Kidney epithelial cell (primary cell): ENCODE data around the gene OPN4. TPM values are rescaled to one million over a fixed set of nuclear protein-coding genes. Genes with fewer than 3 reads are reported as not detected.

Experiments used
- DNase-seq: peaks from one replicate; pipeline ENCODE4 v3.0.0-alpha.2; 2010; ENCODE audit warnings: low read depth
- H3K27me3 ChIP-seq: 2 replicates; pipeline ENCODE4 v1.6.0; 2011; ENCODE audit warnings: low read length; ENCODE audit not compliant: control insufficient read depth, insufficient read depth
- H3K36me3 ChIP-seq: 2 replicates; pipeline ENCODE4 v1.5.1; 2011; ENCODE audit warnings: low read length; ENCODE audit not compliant: control insufficient read depth, insufficient read depth
- H3K4me3 ChIP-seq: 2 replicates; pipeline ENCODE4 v1.5.1; 2011; ENCODE audit warnings: low read depth, mild to moderate bottlenecking, control low read depth, low read length
- total RNA-seq: library from RNA; depleted of rRNA; stranded (reverse); fragments of >200 nt; gene quantifications from 2 replicates; pipeline ENCODE4 v1.2.3, GENCODE V29; 2015
- TF ChIP-seq, protein P1 (sequence below): IDR thresholded peaks from 2 replicates; pipeline ENCODE4 v1.5.1; 2011; ENCODE audit warnings: mild to moderate bottlenecking, moderate library complexity, low read length, control low read depth, inconsistent platforms; ENCODE audit not compliant: insufficient read depth, poor library complexity, severe bottlenecking

Gene OPN4
- total RNA-seq, 1 donor from 2014 or later: not detected

DNA sequence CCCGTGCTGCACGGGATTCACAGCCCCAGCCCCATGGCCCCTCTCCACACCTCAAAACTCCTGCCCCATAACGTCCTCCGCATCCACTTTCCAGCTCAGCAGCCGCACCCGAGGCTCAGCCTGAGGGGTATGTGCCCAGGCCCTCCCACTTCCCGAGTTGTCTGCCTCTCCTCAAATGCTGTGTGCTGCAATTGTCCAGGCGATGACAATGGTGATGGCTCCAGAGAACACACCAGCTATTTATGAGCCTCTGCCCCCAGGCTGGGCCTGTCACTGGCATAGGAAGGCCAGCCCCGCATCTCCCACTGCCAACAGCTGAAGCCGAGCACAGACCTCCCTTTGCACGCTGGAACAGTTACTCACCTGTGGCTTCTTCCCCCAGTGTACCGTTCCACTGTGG lies 11.5 kb downstream of the OPN4 start:
- DNase-seq: no peak
- TF ChIP-seq, protein P1, sequence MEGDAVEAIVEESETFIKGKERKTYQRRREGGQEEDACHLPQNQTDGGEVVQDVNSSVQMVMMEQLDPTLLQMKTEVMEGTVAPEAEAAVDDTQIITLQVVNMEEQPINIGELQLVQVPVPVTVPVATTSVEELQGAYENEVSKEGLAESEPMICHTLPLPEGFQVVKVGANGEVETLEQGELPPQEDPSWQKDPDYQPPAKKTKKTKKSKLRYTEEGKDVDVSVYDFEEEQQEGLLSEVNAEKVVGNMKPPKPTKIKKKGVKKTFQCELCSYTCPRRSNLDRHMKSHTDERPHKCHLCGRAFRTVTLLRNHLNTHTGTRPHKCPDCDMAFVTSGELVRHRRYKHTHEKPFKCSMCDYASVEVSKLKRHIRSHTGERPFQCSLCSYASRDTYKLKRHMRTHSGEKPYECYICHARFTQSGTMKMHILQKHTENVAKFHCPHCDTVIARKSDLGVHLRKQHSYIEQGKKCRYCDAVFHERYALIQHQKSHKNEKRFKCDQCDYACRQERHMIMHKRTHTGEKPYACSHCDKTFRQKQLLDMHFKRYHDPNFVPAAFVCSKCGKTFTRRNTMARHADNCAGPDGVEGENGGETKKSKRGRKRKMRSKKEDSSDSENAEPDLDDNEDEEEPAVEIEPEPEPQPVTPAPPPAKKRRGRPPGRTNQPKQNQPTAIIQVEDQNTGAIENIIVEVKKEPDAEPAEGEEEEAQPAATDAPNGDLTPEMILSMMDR: no peak
- no peaks in the 10 kb centered on the region for H3K36me3 ChIP-seq
- no peak overlapping the region for H3K4me3 ChIP-seq
- peaks cover 4% of the 10 kb centered on the region for H3K27me3 ChIP-seq

DNA sequence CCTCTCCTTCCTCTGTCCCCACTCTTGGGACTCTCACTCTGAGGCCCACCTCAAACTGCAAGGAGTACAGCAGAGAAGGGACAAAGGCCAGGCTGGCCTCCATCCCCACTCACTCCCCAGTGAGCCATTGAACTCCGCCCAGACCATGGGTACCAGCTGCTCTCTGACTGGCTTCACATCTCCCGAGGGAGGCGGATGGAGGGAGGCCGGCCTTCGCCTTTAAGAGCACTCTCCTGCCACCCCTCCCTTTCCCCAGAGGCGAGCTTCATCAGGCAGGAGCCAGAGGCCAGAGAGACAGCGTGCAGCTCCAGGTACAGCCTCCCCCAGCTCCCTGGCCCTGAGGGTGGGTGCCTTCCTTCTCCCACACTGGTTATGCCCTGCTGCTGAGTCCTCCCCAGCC lies 12.2 kb downstream of the OPN4 start:
- Histone ChIP-seq H3K36me3 (no peaks in the 10 kb centered on the region), H3K27me3 (peaks cover 4% of the 10 kb centered on the region), H3K4me3 (no peak overlapping the region)
- DNase-seq: no peak
- TF ChIP-seq, protein P1: no peak

DNA sequence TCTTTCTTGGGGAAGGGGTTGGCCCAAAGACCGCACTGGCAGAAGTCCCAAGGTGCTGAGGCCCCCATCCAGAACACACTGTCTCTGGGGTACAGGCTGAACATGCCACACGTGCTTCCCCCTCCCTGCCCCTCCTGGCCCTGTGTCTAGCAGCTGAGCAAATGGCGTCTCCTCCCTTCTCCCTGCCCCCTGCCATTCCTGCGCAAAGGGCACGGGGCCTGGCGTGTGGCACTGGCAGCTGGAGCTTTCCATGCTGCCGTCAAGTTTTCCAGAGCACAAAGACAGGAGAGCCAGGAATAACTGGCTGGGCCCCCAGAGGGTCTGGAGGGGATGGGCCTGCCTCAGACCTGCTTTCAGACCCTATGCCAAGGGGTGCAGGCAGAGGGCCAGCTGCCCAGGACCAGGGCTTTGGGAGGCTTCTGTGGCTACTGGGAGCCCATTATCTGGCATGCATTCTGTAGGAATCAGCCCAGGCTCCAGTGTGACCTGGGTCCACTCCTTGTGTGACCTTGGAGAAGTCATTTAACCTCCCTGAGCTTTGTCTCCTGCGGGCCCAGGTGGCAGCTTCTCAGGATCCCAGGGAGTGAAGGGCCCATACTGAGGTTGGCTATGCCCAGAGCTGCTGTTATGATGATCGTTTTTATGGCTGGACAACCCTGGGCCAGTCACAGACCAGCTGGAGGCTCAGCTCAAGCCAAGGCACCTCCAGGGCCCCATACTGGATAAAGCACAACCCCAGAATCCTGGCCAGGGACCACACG lies 13.3 kb downstream of the OPN4 start:
- Histone ChIP-seq H3K27me3 (peaks cover 4% of the 10 kb centered on the region), H3K36me3 (no peaks in the 10 kb centered on the region), H3K4me3 (no peak overlapping the region)
- no peak for DNase-seq
- TF ChIP-seq, protein P1: no peak

DNA sequence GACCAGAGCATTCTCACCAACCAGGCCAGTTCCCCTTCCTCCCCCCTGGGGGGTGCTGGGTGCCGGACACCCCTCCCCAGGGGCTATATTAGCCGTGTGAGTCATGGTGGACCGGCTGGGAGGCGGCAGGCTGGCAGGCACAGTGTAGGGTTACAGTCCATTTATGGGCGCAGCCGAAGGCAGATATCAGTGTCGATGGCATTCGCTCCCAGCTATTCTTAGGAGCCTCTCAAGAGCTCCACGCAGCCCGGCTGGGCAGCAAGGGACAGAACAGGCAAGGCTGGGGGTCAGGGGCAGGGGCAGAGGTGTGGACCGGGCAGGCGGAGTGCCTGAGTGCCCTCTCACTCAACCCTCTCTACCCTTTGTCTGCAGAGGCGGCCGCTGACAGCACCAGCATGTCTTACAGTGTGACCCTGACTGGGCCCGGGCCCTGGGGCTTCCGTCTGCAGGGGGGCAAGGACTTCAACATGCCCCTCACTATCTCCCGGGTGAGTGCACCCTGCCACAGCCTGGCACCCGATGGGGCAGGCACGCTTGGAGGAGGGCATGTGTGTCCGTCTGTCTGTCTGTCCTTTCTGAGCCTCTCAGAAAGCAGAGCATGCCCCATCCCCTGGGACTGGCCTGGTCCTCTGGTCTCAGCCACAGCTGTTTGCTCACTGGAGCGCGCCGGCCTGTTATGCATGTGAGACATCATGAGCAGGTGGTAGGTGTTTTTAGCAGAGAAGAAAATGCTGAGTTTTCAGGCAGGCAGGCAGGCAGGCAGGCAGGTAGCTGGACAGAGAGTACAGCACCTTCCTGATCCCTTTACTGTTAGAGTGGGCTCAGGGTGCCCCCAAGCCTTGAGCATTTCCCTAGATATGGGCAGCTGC lies 14.2 kb downstream of the OPN4 start, which contains the start of gene LDB3:
Gene LDB3 (plus strand): TSS at position 215 of the 869 bp plus-strand sequence. CDS start 181 bp downstream, at position 396.
- Histone ChIP-seq H3K27me3 (peaks cover 12% of the 10 kb centered on the region), H3K36me3 (no peaks in the 10 kb centered on the region), H3K4me3 (no peak within 1 kb of the TSS)
- TF ChIP-seq, protein P1: no peak
- no peak for DNase-seq

DNA sequence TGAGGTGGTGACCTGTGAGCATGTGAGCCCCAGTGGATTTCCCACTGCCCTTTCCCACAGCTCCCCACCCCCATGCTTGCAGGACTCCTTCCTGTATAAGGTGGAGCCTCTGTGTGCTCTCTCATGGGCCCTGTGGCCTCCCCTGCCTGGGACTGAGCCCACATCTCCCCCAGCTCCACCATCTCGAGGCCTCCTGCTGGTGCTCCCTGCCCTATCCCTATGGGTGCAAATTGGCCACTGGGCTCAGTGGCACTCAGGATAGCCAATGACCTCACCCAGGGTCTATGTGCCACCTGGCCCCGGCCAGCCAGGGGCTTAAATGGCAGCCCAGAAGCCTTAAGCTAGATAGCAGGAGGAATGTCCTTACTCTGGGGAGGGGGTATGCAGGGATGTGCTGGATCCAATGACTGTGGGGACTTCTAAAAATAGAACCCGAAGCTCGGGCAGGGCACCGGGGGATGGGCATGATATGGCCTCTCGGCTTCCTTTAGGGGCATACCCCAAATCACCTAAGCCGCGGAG lies 16.0 kb downstream of the OPN4 start:
- TF ChIP-seq, protein P1: no peak
- Histone ChIP-seq H3K4me3 (no peak overlapping the region), H3K27me3 (peaks cover 20% of the 10 kb centered on the region), H3K36me3 (no peaks in the 10 kb centered on the region)
- no peak for DNase-seq
